Thyroid gland (tissue), 4 donors: ENCODE measurements around the gene SLC2A9. TPM values are rescaled to one million over a fixed set of nuclear protein-coding genes. Genes with fewer than 3 reads are reported as not detected.

ENCODE experiments used
- DNase-seq, 2 donors: peaks; one replicate each; pipeline ENCODE4 v3.0.0-alpha.2; 2019
- H3K27ac ChIP-seq, 3 donors: fragments of 200-600 bp; sonication (generic); 1 replicate in 2 of 3; 2 replicates in 1 of 3; pipeline ENCODE4 v1.5.1; 2016 to 2019; ENCODE audit warnings: mild to moderate bottlenecking in 1 of 3, moderate library complexity in 1 of 3
- H3K27me3 ChIP-seq: fragments of 200-600 bp; sonication (generic); one replicate; pipeline ENCODE4 v1.5.1; 2019
- H3K36me3 ChIP-seq, 2 donors: fragments of 200-600 bp; sonication (generic); one replicate each; pipeline ENCODE4 v1.5.1; 2016 to 2019
- H3K4me1 ChIP-seq, 2 donors: fragments of 200-600 bp; sonication (generic); one replicate each; pipeline ENCODE4 v1.5.1; 2017 to 2019
- H3K4me3 ChIP-seq, 3 donors: fragments of 200-600 bp; sonication (generic); replicated peaks in 1 of 3; 1 replicate in 2 of 3; 2 replicates in 1 of 3; pipeline ENCODE4 v1.5.1; 2016; ENCODE audit warnings: mild to moderate bottlenecking in 1 of 3
- H3K9me3 ChIP-seq: fragments of 200-600 bp; sonication (generic); one replicate; pipeline ENCODE4 v1.5.1; 2017
- POLR2A ChIP-seq, 2 donors: fragments of 450-650 bp; IDR thresholded peaks; one replicate each; pipeline ENCODE4 v1.6.1; 2017; ENCODE audit warnings: antibody characterized with exemption in 2 of 2, mild to moderate bottlenecking in 2 of 2, moderate library complexity in 1 of 2
- WGBS, 2 donors: methylation state at CpG; one replicate each; pipeline ENCODE4 v1.1.5; 2017; 5-methylcytosine and 5-hydroxymethylcytosine counted together
- intact Hi-C: fragments of 100-400 bp; cut with DNase I; formaldehyde crosslinking; loops from one replicate; pipeline ENCODE4 v1.15.1; 2023
- total RNA-seq, 4 donors: library from RNA; depleted of rRNA; stranded (reverse); fragments of >200 nt; gene quantifications; one replicate each; pipeline ENCODE4 v1.2.3, GENCODE V29; 2016
- TF ChIP-seq, protein P1 (sequence below), 6 experiments: fragments of 200-600 bp in 3 of 6; fragments of 450-650 bp in 3 of 6; sonication (generic) in 3 of 6; IDR thresholded peaks; one replicate each; pipeline ENCODE4 v1.5.1; 2016 to 2019; ENCODE audit warnings: antibody characterized with exemption in 6 of 6, mild to moderate bottlenecking in 2 of 6, inconsistent platforms in 1 of 6, moderate library complexity in 1 of 6

SLC2A9 gene
- total RNA-seq, 4 donors from 2014 or later: 5.0 to 21.2 (median 9.2) TPM

DNA sequence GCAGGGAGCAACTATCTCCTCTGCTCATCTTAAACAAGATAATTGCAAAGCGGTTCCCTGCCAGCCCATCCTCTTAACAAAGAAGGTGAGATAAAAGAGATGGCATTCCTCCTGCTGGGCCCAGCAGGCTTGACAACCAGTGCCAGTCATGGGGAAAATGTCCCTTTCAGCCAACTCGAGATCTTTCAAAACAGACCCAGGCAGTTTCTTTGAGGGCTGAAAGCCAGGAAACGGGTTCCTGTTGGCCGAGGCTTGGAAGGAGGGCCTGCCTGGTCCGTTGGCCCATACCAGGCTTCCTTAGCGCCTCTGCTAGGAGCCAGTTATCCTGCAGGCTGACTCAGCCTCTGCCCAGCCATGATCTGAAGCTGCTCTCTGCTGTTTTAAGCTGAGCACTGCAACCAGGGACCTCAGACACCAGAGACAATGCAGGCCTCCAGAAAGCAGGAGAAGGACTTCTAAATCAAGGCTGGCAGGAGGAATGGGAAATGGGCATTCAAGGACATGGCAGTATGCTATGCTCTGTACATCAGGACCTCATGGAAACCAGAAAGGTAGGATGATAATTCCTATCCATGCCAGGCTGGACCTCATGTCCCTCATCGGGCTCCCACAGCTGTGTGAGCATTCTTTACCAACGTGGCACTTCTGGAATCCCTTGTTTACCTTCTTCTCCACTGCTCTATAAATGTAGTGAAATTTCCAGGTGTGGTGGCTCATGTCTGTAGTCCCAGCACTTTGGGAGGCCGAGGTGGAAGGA is 42.4 kb upstream of the SLC2A9 start:
- Histone ChIP-seq H3K27ac (peak overlapping the region; percentile 37 to 62 (median 47)), H3K27me3 (no peaks in the 10 kb centered on the region), H3K4me1 (peaks cover 5 to 12% of the 10 kb centered on the region in 2 donors), H3K4me3 (no peak overlapping the region), H3K36me3 (peaks cover 0 to 6% of the 10 kb centered on the region in 2 donors), H3K9me3 (no peaks in the 10 kb centered on the region)
- intact Hi-C loops: loop anchor here (5.0 kb wide), 1 partner anchor 41 kb away; the partner anchor contains the start of gene SLC2A9
- TF ChIP-seq, protein P1, sequence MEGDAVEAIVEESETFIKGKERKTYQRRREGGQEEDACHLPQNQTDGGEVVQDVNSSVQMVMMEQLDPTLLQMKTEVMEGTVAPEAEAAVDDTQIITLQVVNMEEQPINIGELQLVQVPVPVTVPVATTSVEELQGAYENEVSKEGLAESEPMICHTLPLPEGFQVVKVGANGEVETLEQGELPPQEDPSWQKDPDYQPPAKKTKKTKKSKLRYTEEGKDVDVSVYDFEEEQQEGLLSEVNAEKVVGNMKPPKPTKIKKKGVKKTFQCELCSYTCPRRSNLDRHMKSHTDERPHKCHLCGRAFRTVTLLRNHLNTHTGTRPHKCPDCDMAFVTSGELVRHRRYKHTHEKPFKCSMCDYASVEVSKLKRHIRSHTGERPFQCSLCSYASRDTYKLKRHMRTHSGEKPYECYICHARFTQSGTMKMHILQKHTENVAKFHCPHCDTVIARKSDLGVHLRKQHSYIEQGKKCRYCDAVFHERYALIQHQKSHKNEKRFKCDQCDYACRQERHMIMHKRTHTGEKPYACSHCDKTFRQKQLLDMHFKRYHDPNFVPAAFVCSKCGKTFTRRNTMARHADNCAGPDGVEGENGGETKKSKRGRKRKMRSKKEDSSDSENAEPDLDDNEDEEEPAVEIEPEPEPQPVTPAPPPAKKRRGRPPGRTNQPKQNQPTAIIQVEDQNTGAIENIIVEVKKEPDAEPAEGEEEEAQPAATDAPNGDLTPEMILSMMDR (IDR thresholded peaks at IDR 0.05): peak in 5 of 6 experiments; percentile 17 to 93 (median 83)
- no peak for TF ChIP-seq POLR2A (IDR thresholded peaks at IDR 0.05)
- WGBS, 2 donors: 40 to 41% methylated on average over 8 to 9 of the region's 9 CpGs
- DNase-seq: peak; percentile 89 to 91

DNA sequence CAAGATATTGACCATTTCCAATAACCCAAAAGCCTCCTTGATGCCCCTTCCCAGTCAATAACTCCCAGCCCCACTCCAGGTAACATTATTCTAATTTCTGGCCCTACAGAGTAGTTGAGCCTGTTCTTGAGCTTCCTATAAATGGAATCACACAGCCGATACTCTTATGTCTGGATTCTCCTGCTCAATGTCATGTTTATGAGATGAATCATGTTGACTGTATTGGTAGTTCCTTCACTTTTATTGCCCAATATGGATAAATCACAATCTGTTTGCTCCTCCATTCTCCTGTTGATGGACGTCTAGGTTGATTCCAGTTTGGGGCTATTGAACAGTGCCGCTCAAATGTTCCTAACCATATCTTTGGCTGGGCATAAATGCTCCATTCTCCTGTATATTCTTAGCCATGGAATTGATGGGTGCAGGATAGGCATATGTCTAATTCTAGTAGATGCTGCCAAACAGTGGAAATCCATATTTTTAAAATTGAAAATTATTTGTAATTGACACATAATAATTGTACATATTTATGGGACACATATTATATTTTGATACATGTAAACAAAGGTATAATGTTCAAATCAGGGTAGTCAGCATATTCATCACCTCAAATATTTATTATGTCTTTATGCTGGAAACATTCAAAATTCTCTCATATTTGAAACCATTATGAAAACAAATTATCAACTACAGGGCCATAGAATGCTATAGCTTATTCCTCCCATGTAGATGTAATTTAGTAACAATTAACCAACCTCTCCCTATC is 40.5 kb upstream of the SLC2A9 start:
- no peaks in the 10 kb centered on the region for H3K9me3 ChIP-seq
- peaks cover 5 to 12% of the 10 kb centered on the region in 2 donors for H3K4me1 ChIP-seq
- no peak for DNase-seq
- H3K4me3 ChIP-seq: no peak overlapping the region
- no peaks in the 10 kb centered on the region for H3K27me3 ChIP-seq
- H3K36me3 ChIP-seq: no peaks in the 10 kb centered on the region
- WGBS, 2 donors: 93 to 96% methylated on average over 3 of the region's 3 CpGs
- TF ChIP-seq, protein P1 (IDR thresholded peaks at IDR 0.05): no peak
- TF ChIP-seq POLR2A (IDR thresholded peaks at IDR 0.05): no peak
- intact Hi-C loops: loop anchor here (5.0 kb wide), 1 partner anchor 40 kb away; the partner anchor contains the start of gene SLC2A9
- H3K27ac ChIP-seq: no peak overlapping the region

DNA sequence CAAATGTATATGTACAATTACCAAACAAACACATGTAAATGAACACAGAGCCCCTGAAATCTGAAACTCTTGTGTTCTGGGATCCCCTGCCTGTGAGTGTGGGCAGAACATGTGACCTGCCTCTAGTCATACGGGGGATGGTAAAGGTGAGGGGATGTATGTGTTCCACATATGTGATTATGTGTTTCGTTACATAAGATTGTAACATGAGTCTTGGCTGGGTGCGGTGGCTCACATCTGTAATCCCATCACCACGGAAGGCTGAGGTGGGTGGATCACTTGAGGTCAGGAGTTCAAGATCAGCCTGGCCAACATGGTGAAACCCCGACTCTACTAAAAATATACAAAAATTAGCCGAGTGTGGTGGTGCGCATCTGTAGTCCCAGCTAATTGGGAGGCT is 37.1 kb upstream of the SLC2A9 start:
- no peak overlapping the region for H3K27ac ChIP-seq
- no peaks in the 10 kb centered on the region for H3K9me3 ChIP-seq
- intact Hi-C loops: no loop called here
- peaks cover 18 to 26% of the 10 kb centered on the region in 2 donors for H3K4me1 ChIP-seq
- no peak overlapping the region for H3K4me3 ChIP-seq
- no peak for DNase-seq
- WGBS, 2 donors: 90 to 96% methylated on average over 7 of the region's 7 CpGs
- H3K27me3 ChIP-seq: no peaks in the 10 kb centered on the region
- TF ChIP-seq POLR2A (IDR thresholded peaks at IDR 0.05): no peak
- TF ChIP-seq, protein P1 (IDR thresholded peaks at IDR 0.05): no peak
- no peaks in the 10 kb centered on the region for H3K36me3 ChIP-seq

DNA sequence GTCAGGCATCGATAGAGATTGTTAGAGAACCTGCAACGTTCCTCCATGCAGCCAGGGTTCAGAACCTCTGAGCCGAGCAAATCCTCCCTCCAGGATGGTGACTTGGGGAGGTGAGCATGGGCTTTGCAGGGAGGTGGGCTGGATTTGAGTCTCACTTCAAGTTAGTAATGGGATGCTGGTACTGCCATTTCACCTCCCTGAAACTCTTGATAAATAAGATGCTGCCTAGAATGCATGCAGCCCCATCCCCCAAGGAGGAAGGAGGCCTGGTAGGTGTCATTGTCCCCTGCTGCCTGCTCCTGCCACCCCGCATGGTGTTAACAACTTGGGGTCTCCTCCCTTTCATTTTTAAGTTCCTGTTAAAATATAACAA is 35.7 kb upstream of the SLC2A9 start:
- Histone ChIP-seq H3K36me3 (no peaks in the 10 kb centered on the region), H3K27ac (no peak overlapping the region), H3K4me1 (peaks cover 18 to 23% of the 10 kb centered on the region in 2 donors), H3K9me3 (no peaks in the 10 kb centered on the region), H3K4me3 (no peak overlapping the region), H3K27me3 (no peaks in the 10 kb centered on the region)
- TF ChIP-seq, protein P1 (IDR thresholded peaks at IDR 0.05): no peak
- no peak for TF ChIP-seq POLR2A (IDR thresholded peaks at IDR 0.05)
- 76 to 81% methylated on average over 4 of the region's 4 CpGs for WGBS, 2 donors
- intact Hi-C loops: no loop called here
- DNase-seq: no peak
